GM06990 (cell line): Measurements from ENCODE around the gene PRM1.
A peak's percentile ranks its signal among the peaks of the same experiment; 100 is the strongest.

Source experiments
- DNase-seq: peaks from one replicate; pipeline ENCODE4 v3.0.0-alpha.2; 2011; ENCODE audit not compliant: insufficient read length; ENCODE audit errors: extremely low read depth
- H3K27me3 ChIP-seq: replicated peaks from 2 replicates; pipeline ENCODE4 v1.6.0; 2011; ENCODE audit warnings: low read length; ENCODE audit not compliant: control insufficient read depth, insufficient read depth
- H3K36me3 ChIP-seq: 2 replicates; pipeline ENCODE4 v1.5.1; 2011; ENCODE audit warnings: low read length; ENCODE audit not compliant: control insufficient read depth, insufficient read depth
- H3K4me3 ChIP-seq: replicated peaks from 2 replicates; pipeline ENCODE4 v1.5.1; 2011; ENCODE audit warnings: low read depth, mild to moderate bottlenecking, control low read depth, low read length
- CTCF ChIP-seq: IDR thresholded peaks from 2 replicates; pipeline ENCODE4 v1.5.1; 2011; ENCODE audit warnings: low read length, control low read depth, mild to moderate bottlenecking, inconsistent platforms; ENCODE audit not compliant: insufficient read depth, poor library complexity, severe bottlenecking

Gene PRM1

DNA sequence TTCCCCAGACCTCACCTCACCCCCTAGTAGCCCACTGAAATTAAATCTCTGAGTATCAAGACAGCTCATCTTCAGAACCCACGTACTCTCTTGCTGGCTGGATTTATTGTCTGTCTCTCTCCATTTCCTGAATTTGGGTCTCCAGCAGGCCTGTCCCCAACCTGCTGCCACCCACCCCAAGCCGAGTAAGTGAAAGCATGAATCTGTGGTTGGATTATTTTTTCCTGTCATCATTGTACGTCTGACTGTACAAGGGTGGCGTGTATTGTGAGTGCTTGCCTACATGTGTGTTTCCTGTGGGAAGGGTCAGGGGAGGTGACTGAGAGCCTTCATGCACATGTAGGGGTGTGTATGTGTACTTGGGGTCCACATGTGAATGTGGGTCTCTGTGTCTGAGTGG, 17.4 kb downstream of the PRM1 start:
- Histone ChIP-seq H3K36me3 (no peaks in the 10 kb centered on the region), H3K4me3 (no peak overlapping the region), H3K27me3 (no peaks in the 10 kb centered on the region)
- DNase-seq: no peak
- TF ChIP-seq CTCF: no peak

DNA sequence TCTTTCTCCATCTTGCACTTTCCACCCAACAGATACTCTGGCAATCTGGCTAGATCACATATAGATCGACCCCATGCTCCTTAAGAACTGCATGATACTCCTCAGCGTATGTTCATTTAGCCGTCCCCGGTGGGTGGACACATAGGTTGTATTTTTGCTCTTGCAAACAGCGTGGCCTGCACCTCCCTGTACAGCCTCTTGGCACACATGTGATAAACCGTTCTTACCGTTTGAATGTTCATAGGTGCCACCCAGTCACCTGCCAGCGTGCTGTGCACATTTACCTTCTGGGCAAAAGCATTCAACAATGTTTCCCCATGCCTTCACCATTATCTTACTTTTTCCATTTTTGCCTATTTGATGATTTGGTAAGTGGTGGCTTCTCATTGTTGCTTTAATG, 18.2 kb downstream of the PRM1 start:
- no peak for TF ChIP-seq CTCF
- Histone ChIP-seq H3K27me3 (no peaks in the 10 kb centered on the region), H3K4me3 (no peak overlapping the region), H3K36me3 (no peaks in the 10 kb centered on the region)
- no peak for DNase-seq

DNA sequence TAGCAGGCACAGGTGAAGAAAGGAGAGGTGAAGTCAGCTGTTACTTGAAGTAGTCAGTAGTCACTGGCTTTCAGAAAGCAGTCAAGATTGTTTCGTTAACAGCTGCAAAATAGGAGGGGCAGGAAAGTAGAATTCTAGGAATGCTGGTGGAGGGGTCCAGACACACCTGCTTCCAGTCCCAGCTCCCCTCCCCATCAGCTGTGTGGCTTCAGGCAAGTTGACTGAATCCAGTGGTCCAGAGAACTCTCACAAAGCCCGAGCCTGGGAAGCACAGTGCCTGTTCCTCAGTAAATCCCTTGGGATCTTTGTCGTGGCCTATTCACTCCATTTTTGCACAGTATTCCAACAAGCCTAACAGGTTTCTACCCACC, 20.5 kb downstream of the PRM1 start:
- no peak for DNase-seq
- no peak for TF ChIP-seq CTCF
- H3K4me3 ChIP-seq: no peak overlapping the region

DNA sequence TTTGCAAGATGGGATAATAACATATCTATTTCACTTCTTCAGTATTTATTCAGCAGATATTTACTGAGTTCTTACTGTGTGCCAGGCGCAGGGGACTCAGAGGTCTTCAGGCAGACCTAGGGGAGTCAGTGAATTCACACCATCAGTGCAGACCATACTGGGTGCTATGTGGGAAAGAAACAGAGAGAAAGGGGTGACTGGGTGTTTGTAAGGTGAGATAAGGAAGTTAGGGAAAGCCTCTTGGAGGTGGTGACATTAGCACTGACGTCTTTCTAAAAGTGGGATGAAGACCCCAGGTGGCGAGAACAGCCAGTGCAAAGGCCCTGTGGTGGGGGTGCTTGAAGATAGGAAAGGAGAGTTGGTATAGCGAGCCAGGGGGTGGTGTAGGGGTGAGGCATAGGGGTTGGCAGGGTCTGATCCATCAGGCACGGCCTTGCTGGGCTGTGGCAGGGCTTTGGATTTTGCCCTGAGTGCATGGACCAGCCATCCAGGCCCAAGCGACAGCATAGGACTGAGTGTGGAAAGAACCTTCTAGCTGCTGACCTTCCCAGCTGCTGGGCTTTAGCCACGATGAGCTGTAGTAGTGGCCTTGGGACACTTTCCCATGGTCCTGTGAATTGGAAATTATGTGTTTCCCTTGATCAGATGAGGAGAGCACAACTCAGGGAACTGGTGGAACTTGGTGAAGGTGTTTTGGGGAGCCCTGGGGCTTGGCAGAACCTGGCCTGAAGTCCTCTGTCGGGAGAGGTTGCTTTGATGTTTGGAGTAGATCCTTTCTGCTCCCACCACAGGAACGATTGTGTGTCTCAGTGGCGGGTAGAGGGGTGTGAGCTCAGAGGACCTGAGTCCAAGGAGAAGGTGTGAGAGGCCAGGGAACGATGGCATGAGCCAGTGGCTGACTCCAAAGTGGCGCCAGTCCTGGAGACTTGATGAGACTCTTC, 21.2 kb downstream of the PRM1 start:
- no peak for TF ChIP-seq CTCF
- Histone ChIP-seq H3K4me3 (no peak overlapping the region), H3K27me3 (no peaks in the 10 kb centered on the region), H3K36me3 (no peaks in the 10 kb centered on the region)
- no peak for DNase-seq

More for the DNA sequence above, 20.5 kb downstream of the PRM1 start:
- H3K27me3 ChIP-seq: no peaks in the 10 kb centered on the region
- no peaks in the 10 kb centered on the region for H3K36me3 ChIP-seq

DNA sequence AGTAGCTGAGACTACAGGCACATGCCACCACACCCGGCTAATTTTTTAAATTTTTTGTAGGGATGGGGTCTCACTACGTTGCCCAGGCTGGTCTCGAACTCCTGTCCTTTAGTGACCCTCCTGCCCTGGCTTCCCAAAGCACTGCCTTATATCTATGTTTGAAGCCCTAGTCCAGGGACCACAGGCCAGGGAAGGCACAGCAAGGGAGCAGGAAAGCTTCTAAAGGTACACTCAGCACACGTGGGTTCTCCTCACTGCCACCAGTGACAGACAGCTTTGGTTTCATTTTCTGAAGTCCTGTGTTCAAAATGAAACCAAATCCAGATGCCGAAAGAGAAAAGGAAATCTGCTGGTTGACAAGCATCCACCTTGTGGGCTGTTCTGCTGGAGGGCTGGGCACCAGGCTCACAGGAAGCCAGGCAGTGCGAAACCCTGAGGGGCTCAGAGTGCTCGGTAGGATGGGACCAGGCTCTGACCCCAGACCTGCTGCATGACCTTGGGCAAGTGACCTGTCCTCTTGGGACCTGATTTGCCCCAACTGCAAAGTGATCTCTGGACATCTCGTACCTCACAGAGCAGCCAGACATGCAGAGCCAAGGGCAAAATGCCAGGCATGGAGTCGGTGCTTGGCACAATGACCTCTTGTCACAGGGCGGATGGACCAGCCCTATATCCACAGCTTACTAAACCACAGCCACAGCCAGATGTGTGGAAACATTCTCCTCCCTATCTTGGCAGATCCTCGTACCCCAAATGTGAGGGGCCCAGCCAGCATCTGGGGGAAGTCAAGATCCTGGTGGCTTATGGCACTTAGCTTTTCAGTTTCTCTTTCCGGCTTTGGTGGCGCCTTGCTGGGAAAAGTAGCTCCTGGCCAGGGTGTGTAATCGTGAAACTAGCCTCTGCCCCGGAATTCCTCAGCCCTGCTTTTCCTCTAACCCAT, 22.3 kb downstream of the PRM1 start:
- DNase-seq: peak; percentile 61
- H3K36me3 ChIP-seq: peaks cover 5% of the 10 kb centered on the region
- no peaks in the 10 kb centered on the region for H3K27me3 ChIP-seq
- no peak for TF ChIP-seq CTCF
- H3K4me3 ChIP-seq: peak overlapping the region; percentile 10; the same call in 1 of the 2 replicates
